Measurements from ENCODE around the gene EPHA2. TPM values are rescaled to one million over a fixed set of nuclear protein-coding genes. Genes with fewer than 3 reads are reported as not detected.

EPHA2 gene
- total and polyA plus RNA-seq, 12 donors: 7.8 to 25.1 (median 11.3) TPM

DNA sequence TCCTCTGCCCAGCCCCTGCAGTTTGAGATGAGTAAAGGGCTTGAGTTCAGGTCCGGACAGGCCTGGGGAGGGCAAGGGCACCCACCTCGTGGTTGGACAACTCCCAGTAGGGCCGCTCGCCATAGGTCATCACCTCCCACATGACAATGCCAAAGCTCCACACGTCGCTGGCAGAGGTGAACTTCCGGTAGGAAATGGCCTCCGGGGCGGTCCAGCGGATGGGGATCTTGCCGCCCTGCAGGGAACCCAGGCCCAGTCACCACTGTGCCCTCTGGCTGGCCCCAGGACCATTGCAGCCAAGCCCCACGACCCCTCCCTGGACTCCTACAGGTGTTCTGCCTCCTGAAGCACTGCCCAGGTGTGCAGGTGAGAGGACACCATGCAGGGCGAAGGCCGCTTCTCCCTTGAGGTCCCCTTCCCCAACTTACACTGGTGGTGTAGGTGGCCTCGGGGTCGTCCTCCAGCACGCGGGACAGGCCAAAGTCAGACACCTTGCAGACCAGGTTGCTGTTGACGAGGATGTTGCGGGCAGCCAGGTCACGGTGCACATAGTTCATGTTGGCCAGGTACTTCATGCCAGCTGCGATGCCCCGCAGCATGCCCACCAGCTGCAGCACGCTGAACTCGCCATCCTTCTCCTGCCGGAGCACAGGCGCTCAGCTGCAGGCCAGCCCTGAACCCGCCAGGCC, 24.1 kb downstream of the EPHA2 start:
- Histone ChIP-seq H3K4me3 (no peak overlapping the region), H3K4me1 (peaks cover 0 to 43% (median 21%) of the 10 kb centered on the region in 9 donors), H3K27ac (peak overlapping the region in 2 of 10 donors; percentile 4 to 26), H3K36me3 (peaks cover 0 to 97% (median 69%) of the 10 kb centered on the region in 9 donors), H3K9me3 (no peaks in the 10 kb centered on the region), H3K27me3 (no peaks in the 10 kb centered on the region)
- ATAC-seq: no peak
- TF ChIP-seq, protein P1, sequence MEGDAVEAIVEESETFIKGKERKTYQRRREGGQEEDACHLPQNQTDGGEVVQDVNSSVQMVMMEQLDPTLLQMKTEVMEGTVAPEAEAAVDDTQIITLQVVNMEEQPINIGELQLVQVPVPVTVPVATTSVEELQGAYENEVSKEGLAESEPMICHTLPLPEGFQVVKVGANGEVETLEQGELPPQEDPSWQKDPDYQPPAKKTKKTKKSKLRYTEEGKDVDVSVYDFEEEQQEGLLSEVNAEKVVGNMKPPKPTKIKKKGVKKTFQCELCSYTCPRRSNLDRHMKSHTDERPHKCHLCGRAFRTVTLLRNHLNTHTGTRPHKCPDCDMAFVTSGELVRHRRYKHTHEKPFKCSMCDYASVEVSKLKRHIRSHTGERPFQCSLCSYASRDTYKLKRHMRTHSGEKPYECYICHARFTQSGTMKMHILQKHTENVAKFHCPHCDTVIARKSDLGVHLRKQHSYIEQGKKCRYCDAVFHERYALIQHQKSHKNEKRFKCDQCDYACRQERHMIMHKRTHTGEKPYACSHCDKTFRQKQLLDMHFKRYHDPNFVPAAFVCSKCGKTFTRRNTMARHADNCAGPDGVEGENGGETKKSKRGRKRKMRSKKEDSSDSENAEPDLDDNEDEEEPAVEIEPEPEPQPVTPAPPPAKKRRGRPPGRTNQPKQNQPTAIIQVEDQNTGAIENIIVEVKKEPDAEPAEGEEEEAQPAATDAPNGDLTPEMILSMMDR (IDR thresholded peaks at IDR 0.05): no peak
- intact Hi-C loops (cut with DNase I): loop anchor here in 2 of 10 donors (5.0 to 10.0 kb wide), 2 partner anchors 44 to 47 kb away; no protein-coding TSS in a partner anchor
- no peak for DNase-seq
- WGBS, 2 donors: 87 to 93% methylated on average over 28 of the region's 28 CpGs

DNA sequence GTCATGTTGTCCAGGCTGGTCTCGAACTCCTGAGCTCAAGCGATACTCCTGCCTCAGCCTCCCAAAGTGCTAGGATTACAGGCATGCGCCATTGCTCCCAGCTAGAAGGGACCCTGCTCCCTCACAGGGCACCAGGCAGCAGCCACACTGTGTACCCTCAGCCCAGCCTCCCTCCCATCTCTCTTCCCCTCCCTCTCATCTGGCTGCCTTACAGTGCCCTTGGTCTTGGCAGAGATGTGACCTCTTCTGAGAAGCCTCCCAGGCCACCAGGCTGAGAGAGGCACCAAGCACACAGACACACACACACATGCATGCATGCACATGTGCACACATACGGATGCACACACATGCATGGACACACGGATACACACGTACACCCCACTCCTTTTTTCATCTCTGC, 25.0 kb downstream of the EPHA2 start:
- Histone ChIP-seq H3K4me1 (peaks cover 0 to 53% (median 24%) of the 10 kb centered on the region in 9 donors), H3K36me3 (peaks cover 0 to 97% (median 66%) of the 10 kb centered on the region in 9 donors), H3K9me3 (no peaks in the 10 kb centered on the region), H3K27ac (peak overlapping the region in 3 of 10 donors; percentile 4 to 26 (median 8)), H3K4me3 (no peak overlapping the region), H3K27me3 (no peaks in the 10 kb centered on the region)
- TF ChIP-seq, protein P1 (IDR thresholded peaks at IDR 0.05): no peak
- intact Hi-C loops (cut with DNase I): loop anchor here in 2 of 10 donors (5.0 to 10.0 kb wide), 2 partner anchors 44 to 46 kb away; no protein-coding TSS in a partner anchor
- ATAC-seq (peak in 4 of 8 donors; percentile 16 to 44 (median 32)), DNase-seq (no peak)
- WGBS, 2 donors: 88 to 89% methylated on average over 6 of the region's 6 CpGs

DNA sequence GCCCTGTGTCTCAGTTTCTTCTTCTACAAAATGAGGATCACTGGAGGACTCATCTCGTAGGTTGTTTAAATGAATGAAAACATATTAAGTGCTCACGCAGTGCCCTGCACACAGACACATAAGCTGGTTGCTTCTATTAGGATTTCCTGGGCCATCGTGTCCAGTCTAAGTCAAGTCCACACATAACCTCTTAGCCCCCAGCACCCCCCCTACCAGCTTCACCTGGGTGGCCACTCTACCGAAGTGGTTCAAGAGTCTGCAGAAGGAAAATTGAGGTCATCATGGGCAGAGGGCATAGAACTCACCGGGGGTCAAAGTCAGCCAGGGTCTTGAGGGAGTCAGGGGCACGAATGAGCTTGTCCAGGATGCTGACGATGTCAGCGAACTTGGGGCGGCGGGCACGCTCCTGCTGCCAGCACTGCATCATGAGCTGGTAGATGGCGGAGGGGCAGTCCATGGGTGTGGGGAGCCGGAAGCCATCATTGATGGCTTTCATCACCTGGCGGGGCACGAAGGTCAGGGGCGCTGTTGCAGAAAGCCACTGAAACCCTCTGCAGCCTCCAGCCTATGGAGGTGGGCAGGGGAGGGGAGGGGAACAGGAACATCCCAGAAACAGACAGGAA, 25.8 kb downstream of the EPHA2 start:
- DNase-seq: no peak
- Histone ChIP-seq H3K4me1 (peaks cover 0 to 54% (median 24%) of the 10 kb centered on the region in 9 donors), H3K27me3 (no peaks in the 10 kb centered on the region), H3K36me3 (peaks cover 0 to 97% (median 61%) of the 10 kb centered on the region in 9 donors), H3K4me3 (no peak overlapping the region), H3K27ac (peak overlapping the region in 3 of 10 donors; percentile 16 to 75 (median 34)), H3K9me3 (no peaks in the 10 kb centered on the region)
- TF ChIP-seq, protein P1 (IDR thresholded peaks at IDR 0.05): no peak
- ATAC-seq: no peak
- intact Hi-C loops (cut with DNase I): loop anchor here in 3 of 10 donors (5.0 to 10.0 kb wide), 3 partner anchors 43 to 48 kb away; no protein-coding TSS in a partner anchor
- 92 to 93% methylated on average over 16 of the region's 16 CpGs for WGBS, 2 donors

DNA sequence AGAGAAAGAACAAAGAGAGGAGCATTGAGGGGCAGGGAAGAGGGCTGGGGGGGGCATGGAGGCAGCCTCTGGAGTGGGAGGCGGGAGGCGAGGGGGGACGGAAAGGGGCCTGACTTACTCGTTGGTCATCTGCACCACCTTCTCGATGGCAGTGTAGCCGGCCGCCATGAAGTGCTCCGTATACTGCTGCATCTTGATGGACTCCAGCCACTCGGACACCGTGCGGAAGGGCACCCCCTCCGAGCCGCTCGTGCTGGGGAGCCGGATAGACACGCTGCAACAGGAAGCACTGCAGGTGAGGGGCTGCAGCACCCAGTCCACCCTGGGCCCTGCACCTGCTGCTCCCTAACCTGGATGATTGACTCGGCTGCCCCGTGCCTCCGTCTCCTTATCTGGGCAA, 26.6 kb downstream of the EPHA2 start:
- Histone ChIP-seq H3K4me1 (peaks cover 0 to 50% (median 24%) of the 10 kb centered on the region in 9 donors), H3K9me3 (no peaks in the 10 kb centered on the region), H3K4me3 (no peak overlapping the region), H3K36me3 (peaks cover 0 to 97% (median 59%) of the 10 kb centered on the region in 9 donors), H3K27ac (peak overlapping the region in 3 of 10 donors; percentile 75 to 80 (median 80)), H3K27me3 (no peaks in the 10 kb centered on the region)
- TF ChIP-seq, protein P1 (IDR thresholded peaks at IDR 0.05): no peak
- no peak for ATAC-seq
- 91 to 94% methylated on average over 19 of the region's 19 CpGs for WGBS, 2 donors
- intact Hi-C loops (cut with DNase I): loop anchor here in 1 of 10 donors (5.0 kb wide), 1 partner anchor 47 kb away; no protein-coding TSS in a partner anchor
- DNase-seq: no peak

Measured in heart right ventricle (tissue), 16 donors.